ENCODE data around the gene USP48.

DNA sequence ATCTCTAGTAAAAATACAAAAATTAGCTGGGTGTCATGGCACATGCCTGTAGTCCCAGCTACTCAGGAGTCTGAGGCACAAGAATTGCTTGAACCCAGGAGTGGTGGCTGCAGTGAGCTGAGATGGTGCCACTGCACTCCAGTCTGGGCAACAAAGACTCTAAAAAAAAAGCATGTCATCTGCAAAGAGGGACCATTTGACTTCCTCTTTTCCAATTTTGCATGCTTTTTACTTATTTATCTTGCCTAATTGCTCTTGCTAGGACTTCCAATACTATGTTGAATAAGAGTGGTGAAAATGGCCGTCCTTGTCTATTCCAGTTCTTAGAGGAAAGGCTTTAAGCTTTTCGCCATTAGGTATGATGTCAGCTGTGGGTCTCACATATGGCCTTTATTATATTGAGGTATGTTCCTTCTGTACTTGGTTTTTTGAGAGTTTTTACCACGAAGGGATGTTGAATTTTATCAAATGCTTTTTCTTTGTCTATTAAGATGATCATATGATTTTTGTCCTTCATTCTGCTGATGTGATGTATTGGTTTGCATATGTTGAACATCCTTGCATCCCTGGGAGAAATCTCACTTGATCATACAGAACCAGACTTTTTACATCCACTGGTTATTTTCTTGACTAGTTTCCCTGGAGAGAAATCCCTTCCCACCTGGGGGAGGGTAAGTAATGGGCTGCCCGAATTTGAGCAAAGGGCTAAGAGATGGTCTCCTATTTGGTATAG, 96.8 kb downstream of the USP48 start:
- TF ChIP-seq CTCF (IDR thresholded peaks at IDR 0.05) (no peak), POLR2A (IDR thresholded peaks at IDR 0.05) (no peak)

Measured in adrenal gland (tissue), 5 donors.